Calu3 (cell line): ENCODE results near the gene ILRUN. TPM values are rescaled to one million over a fixed set of nuclear protein-coding genes. Genes with fewer than 3 reads are reported as not detected.
"Not testable (repeated sequence)": the region's sequence is repeated elsewhere in the genome, so short reads cannot be mapped to it uniquely, and the experiment has no call there.

Source experiments
- BruUV-seq: library from RNA; stranded (reverse); fragments of 400-500 nt; replicated peaks from 2 replicates; lab custom pipeline; 2021; lab: Mats Ljungman, UMichigan
- CTCF ChIA-PET: fragments of 300-600 bp; sonication (Branson Sonifier 250); formaldehyde crosslinking; loops from one replicate; lab custom pipeline; 2022; ENCODE audit warnings: antibody characterized with exemption; lab: Charles Lee
- DNase-seq: peaks from one replicate; pipeline ENCODE4 v3.0.0; 2022
- H3K27ac Mint-ChIP-seq: one replicate; pipeline ENCODE4 v1.8.0; 2022; ENCODE audit warnings: mixed read lengths; ENCODE audit not compliant: unreplicated experiment
- H3K27me3 Mint-ChIP-seq: one replicate; pipeline ENCODE4 v1.8.0; 2022; ENCODE audit warnings: mixed read lengths; ENCODE audit not compliant: unreplicated experiment
- H3K36me3 Mint-ChIP-seq: one replicate; pipeline ENCODE4 v1.8.0; 2022; ENCODE audit warnings: mild to moderate bottlenecking, moderate library complexity, mixed read lengths; ENCODE audit not compliant: insufficient read depth, unreplicated experiment
- H3K4me1 Mint-ChIP-seq: one replicate; pipeline ENCODE4 v1.8.0; 2022; ENCODE audit warnings: mild to moderate bottlenecking, low read depth, mixed read lengths; ENCODE audit not compliant: unreplicated experiment
- H3K4me3 Mint-ChIP-seq: one replicate; pipeline ENCODE4 v1.8.0; 2022; ENCODE audit warnings: mild to moderate bottlenecking, low read depth, moderate library complexity, mixed read lengths; ENCODE audit not compliant: unreplicated experiment
- H3K9me3 Mint-ChIP-seq: one replicate; pipeline ENCODE4 v1.8.0; 2022; ENCODE audit warnings: low read depth, mixed read lengths; ENCODE audit not compliant: unreplicated experiment
- intact Hi-C: fragments of 100-400 bp; cut with micrococcal nuclease; formaldehyde crosslinking; loops from one replicate; pipeline ENCODE4 v1.10.0; 2022; ENCODE audit not compliant: unreplicated experiment
- total RNA-seq: library from RNA; stranded (reverse); gene quantifications from 2 replicates; pipeline ENCODE4 v1.2.3, GENCODE V29; 2022
- TF ChIP-seq, protein P1 (sequence below): fragments of 200-600 bp; IDR thresholded peaks from one replicate; pipeline ENCODE4 v1.8.0; 2022; ENCODE audit warnings: antibody characterized with exemption; ENCODE audit not compliant: unreplicated experiment

Gene ILRUN
- total RNA-seq, 1 experiment from 2014 or later = 137 TPM

DNA sequence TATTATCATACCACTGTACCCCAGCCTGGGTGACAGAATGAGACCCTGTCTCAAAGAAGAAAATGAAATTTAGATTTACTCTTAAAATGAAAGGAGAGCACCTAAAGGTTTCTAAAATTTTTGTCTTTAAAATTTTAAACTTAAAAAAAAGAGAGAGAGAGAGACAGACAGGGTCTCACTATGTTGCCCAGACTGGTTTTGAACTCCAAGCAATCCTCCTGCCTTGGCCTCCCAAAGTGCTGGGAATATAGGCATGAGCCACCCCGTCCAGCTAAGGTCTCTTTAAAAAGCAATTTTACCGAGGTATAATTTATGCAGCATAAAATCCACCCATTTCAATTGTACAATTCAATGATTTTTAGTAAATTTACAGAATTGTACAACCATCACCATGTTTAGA lies 33.2 kb downstream of the ILRUN start:
- no TSS peak for BruUV-seq
- H3K36me3 Mint-ChIP-seq = no peaks in the 10 kb centered on the region
- no peaks in the 10 kb centered on the region for H3K9me3 Mint-ChIP-seq
- peak overlapping the region; percentile 4 for H3K4me3 Mint-ChIP-seq
- TF ChIP-seq, protein P1, sequence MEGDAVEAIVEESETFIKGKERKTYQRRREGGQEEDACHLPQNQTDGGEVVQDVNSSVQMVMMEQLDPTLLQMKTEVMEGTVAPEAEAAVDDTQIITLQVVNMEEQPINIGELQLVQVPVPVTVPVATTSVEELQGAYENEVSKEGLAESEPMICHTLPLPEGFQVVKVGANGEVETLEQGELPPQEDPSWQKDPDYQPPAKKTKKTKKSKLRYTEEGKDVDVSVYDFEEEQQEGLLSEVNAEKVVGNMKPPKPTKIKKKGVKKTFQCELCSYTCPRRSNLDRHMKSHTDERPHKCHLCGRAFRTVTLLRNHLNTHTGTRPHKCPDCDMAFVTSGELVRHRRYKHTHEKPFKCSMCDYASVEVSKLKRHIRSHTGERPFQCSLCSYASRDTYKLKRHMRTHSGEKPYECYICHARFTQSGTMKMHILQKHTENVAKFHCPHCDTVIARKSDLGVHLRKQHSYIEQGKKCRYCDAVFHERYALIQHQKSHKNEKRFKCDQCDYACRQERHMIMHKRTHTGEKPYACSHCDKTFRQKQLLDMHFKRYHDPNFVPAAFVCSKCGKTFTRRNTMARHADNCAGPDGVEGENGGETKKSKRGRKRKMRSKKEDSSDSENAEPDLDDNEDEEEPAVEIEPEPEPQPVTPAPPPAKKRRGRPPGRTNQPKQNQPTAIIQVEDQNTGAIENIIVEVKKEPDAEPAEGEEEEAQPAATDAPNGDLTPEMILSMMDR = no peak
- peaks cover 54% of the 10 kb centered on the region for H3K4me1 Mint-ChIP-seq
- H3K27me3 Mint-ChIP-seq = no peaks in the 10 kb centered on the region
- DNase-seq = no peak
- CTCF ChIA-PET = interaction anchor here (1.9 kb wide), 1 partner anchor 54 kb away, joined by 6 read pairs; no protein-coding TSS in a partner anchor
- peak overlapping the region; percentile 83 for H3K27ac Mint-ChIP-seq
- intact Hi-C loops = no loop called here

DNA sequence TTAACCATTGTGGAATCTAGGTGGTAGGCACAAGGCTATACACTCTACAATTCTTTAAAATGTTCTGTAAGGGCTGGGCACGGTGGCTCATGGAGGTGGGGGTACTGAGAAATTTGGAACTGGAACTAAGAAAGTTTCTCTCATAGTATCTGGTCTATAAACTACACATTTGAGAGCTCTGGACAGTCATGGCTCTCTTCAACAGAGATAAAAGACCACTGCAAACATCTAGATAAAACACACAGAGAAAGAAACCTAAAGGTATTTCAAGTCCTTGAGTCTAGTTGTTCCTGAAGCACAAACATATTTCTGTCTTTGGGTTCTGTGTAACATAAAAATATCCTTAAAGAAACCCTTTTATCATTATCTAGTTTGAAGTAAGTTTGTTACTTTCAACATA lies 35.2 kb downstream of the ILRUN start:
- Mint-ChIP-seq H3K4me3 (no peak overlapping the region), H3K36me3 (peaks cover 18% of the 10 kb centered on the region), H3K27ac (no peak overlapping the region), H3K9me3 (no peaks in the 10 kb centered on the region), H3K4me1 (peaks cover 54% of the 10 kb centered on the region), H3K27me3 (no peaks in the 10 kb centered on the region)
- DNase-seq = no peak
- intact Hi-C loops = no loop called here
- TF ChIP-seq, protein P1 = no peak
- BruUV-seq = no TSS peak
- CTCF ChIA-PET = no interaction called here

- Mint-ChIP-seq H3K4me3 (no peak overlapping the region), H3K27ac (peak overlapping the region; percentile 25), H3K9me3 (no peaks in the 10 kb centered on the region), H3K27me3 (no peaks in the 10 kb centered on the region), H3K36me3 (peaks cover 27% of the 10 kb centered on the region), H3K4me1 (peaks cover 47% of the 10 kb centered on the region)
- no TSS peak for BruUV-seq
- CTCF ChIA-PET = interaction anchor here (0.7 to 2.9 kb wide), 3 partner anchors 15 to 105 kb away, joined by 3 to 18 read pairs (median 11); partner anchors contain the start of gene ILRUN
- no peak for DNase-seq
- TF ChIP-seq, protein P1 = no peak
- intact Hi-C loops = loop anchor here (5.0 kb wide), 1 partner anchor 34 kb away; no protein-coding TSS in a partner anchor
These were observed 37.8 kb downstream of the ILRUN start for GRCh38 chr6:34658605-34659265.

DNA sequence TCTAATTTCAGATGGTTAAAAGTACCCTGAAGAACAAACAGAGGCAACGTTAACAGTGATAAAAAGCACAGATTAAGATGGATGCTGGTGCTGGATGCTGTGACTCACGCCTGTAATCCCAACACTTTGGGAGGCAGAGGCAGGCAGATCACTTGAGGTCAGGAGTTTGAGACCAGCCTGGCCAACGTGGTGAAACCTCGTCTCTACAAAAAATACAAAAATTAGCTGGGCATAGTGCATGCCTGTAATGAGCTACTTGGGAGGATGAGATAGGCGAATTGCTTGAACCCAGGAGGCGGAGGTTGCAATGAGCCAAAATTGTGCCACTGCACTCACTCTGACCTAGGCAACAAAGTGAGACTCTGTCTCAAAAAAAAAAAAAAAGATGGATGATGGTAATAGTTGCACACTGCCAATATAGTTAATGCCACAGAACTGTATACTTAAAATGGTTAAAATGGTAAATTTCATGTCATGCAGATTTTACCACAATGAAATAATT lies 38.5 kb downstream of the ILRUN start:
- peak overlapping the region; percentile 69 for H3K4me3 Mint-ChIP-seq
- not testable (repeated sequence) for DNase-seq, H3K27me3 Mint-ChIP-seq, BruUV-seq, H3K9me3 Mint-ChIP-seq
- H3K4me1 Mint-ChIP-seq = peaks cover 42% of the 10 kb centered on the region
- H3K27ac Mint-ChIP-seq = peak overlapping the region; percentile 90
- CTCF ChIA-PET = interaction anchor here (0.6 to 2.9 kb wide), 16 partner anchors 15 to 230 kb away, joined by 3 to 18 read pairs (median 5); partner anchors contain the start of genes BLTP3A, ILRUN, SNRPC and TAF11
- intact Hi-C loops = loop anchor here (5.0 kb wide), 1 partner anchor 34 kb away; no protein-coding TSS in a partner anchor
- peaks cover 33% of the 10 kb centered on the region for H3K36me3 Mint-ChIP-seq
